Progenitor cell of endocrine pancreas (in vitro differentiated cells): Measurements from ENCODE around the gene PHKA2. TPM values are rescaled to one million over a fixed set of nuclear protein-coding genes. Genes with fewer than 3 reads are reported as not detected.

ENCODE experiments used
- DNase-seq: peaks from one replicate; pipeline ENCODE4 v3.0.0; 2021; ENCODE audit warnings: low spot score; ENCODE audit not compliant: unreplicated experiment
- H3K27ac Mint-ChIP-seq: 2 replicates; pipeline ENCODE4 v1.8.0; 2021; ENCODE audit warnings: mild to moderate bottlenecking, moderate library complexity, mixed read lengths
- H3K27me3 Mint-ChIP-seq: 2 replicates; pipeline ENCODE4 v1.8.0; 2021; ENCODE audit warnings: mixed read lengths
- H3K36me3 Mint-ChIP-seq: 2 replicates; pipeline ENCODE4 v1.8.0; 2022; ENCODE audit warnings: mixed read lengths; ENCODE audit not compliant: insufficient read depth
- H3K4me1 Mint-ChIP-seq: 2 replicates; pipeline ENCODE4 v1.8.0; 2021; ENCODE audit warnings: low read depth, mixed read lengths
- H3K4me3 Mint-ChIP-seq: 2 replicates; pipeline ENCODE4 v1.8.0; 2021; ENCODE audit warnings: low read depth, mild to moderate bottlenecking, moderate library complexity, mixed read lengths
- H3K9me3 Mint-ChIP-seq: 2 replicates; pipeline ENCODE4 v1.8.0; 2021; ENCODE audit warnings: low read depth, mixed read lengths
- total RNA-seq: library from RNA; stranded (reverse); gene quantifications from 2 replicates; pipeline ENCODE4 v1.2.1, GENCODE V29; 2021
- TF ChIP-seq, protein P1 (sequence below): fragments of 200-600 bp; sonication (generic); IDR thresholded peaks from one replicate; pipeline ENCODE4 v1.5.0; 2021; ENCODE audit warnings: antibody characterized with exemption, mild to moderate bottlenecking; ENCODE audit not compliant: unreplicated experiment

Gene PHKA2
- total RNA-seq, 1 donor from 2014 or later: 71.6 TPM

DNA sequence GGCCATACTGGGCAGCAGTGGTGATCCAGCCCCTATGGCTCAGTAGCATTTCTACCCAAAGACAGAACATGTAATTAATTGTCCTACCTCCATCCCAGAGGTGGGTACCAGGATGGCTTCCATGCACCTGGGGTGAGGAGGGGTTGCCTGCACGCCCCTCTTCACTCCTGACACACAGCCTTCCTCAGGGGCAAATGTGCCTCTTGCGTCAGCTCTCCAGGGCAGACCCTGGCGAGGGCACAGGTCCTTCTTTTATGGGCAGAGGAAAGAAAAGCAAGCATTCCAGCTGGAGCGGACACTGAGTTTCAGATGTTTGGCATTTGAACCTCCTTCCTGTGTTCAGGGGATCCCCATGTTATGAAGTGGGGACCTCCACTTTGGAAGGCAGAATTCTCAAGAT is 95.6 kb downstream of the PHKA2 start:
- H3K4me3 Mint-ChIP-seq: no peak overlapping the region
- peaks cover 13% of the 10 kb centered on the region for H3K4me1 Mint-ChIP-seq
- no peaks in the 10 kb centered on the region for H3K36me3 Mint-ChIP-seq
- H3K27me3 Mint-ChIP-seq: no peaks in the 10 kb centered on the region
- no peak overlapping the region for H3K27ac Mint-ChIP-seq
- DNase-seq: no peak
- no peaks in the 10 kb centered on the region for H3K9me3 Mint-ChIP-seq
- TF ChIP-seq, protein P1, sequence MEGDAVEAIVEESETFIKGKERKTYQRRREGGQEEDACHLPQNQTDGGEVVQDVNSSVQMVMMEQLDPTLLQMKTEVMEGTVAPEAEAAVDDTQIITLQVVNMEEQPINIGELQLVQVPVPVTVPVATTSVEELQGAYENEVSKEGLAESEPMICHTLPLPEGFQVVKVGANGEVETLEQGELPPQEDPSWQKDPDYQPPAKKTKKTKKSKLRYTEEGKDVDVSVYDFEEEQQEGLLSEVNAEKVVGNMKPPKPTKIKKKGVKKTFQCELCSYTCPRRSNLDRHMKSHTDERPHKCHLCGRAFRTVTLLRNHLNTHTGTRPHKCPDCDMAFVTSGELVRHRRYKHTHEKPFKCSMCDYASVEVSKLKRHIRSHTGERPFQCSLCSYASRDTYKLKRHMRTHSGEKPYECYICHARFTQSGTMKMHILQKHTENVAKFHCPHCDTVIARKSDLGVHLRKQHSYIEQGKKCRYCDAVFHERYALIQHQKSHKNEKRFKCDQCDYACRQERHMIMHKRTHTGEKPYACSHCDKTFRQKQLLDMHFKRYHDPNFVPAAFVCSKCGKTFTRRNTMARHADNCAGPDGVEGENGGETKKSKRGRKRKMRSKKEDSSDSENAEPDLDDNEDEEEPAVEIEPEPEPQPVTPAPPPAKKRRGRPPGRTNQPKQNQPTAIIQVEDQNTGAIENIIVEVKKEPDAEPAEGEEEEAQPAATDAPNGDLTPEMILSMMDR: no peak

DNA sequence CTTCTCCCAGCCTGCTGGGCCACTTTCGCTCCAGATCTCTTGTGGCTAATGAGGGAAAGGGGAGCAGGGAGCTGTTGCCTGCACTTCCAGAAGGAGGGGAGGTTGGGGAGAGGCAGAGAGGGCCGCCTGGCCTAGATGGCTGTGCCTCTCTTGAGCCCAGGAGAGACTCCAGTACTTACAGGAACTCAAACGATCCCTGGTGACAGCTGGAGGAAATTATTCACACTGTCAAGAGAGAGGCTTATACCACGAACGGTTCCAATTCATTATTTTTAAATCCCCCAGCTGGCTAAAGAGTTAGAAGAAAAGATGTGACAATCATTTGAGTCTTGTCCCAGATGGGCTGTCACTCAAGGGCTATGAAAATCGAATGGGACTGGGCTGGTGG is 96.1 kb downstream of the PHKA2 start:
- no peaks in the 10 kb centered on the region for H3K9me3 Mint-ChIP-seq
- no peaks in the 10 kb centered on the region for H3K27me3 Mint-ChIP-seq
- peaks cover 13% of the 10 kb centered on the region for H3K4me1 Mint-ChIP-seq
- no peak overlapping the region for H3K27ac Mint-ChIP-seq
- TF ChIP-seq, protein P1: no peak
- no peak overlapping the region for H3K4me3 Mint-ChIP-seq
- no peak for DNase-seq
- no peaks in the 10 kb centered on the region for H3K36me3 Mint-ChIP-seq

DNA sequence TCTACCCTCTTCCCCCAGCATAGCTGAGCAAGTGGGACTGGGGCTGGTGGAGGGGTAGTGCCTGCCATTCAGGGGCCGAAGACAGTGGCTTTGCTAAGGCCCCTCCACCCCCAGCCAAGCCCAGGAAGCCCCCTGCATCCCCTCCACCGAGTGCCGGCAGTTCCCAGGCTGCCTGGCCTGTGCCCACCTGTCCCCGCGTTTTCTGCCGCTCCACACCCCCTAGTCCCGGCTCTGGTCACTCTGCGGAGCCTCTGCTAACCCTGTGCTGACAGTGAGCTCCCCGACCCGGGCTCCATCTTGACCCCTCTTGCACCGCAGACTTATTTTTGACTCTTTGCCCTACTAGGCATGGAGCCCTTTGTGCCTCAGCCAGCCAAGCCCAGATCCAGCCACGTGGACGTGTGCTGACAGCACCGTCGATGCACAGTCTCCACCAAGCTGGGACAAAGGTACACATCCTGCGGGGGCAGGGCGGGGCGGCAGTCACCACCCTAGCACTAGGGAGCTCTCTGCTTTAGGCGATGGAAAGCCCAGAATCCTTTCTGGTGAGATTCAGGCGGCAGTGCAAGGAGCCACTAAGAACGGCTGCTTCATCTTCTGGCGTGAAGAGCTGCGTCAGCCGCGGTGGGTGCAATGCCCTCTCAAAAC is 96.6 kb downstream of the PHKA2 start:
- H3K9me3 Mint-ChIP-seq: peaks cover 2% of the 10 kb centered on the region
- H3K4me3 Mint-ChIP-seq: peak overlapping the region; percentile 71
- H3K36me3 Mint-ChIP-seq: no peaks in the 10 kb centered on the region
- H3K27ac Mint-ChIP-seq: peak overlapping the region; percentile 46
- no peaks in the 10 kb centered on the region for H3K27me3 Mint-ChIP-seq
- TF ChIP-seq, protein P1: no peak
- DNase-seq: no peak
- peaks cover 13% of the 10 kb centered on the region for H3K4me1 Mint-ChIP-seq

DNA sequence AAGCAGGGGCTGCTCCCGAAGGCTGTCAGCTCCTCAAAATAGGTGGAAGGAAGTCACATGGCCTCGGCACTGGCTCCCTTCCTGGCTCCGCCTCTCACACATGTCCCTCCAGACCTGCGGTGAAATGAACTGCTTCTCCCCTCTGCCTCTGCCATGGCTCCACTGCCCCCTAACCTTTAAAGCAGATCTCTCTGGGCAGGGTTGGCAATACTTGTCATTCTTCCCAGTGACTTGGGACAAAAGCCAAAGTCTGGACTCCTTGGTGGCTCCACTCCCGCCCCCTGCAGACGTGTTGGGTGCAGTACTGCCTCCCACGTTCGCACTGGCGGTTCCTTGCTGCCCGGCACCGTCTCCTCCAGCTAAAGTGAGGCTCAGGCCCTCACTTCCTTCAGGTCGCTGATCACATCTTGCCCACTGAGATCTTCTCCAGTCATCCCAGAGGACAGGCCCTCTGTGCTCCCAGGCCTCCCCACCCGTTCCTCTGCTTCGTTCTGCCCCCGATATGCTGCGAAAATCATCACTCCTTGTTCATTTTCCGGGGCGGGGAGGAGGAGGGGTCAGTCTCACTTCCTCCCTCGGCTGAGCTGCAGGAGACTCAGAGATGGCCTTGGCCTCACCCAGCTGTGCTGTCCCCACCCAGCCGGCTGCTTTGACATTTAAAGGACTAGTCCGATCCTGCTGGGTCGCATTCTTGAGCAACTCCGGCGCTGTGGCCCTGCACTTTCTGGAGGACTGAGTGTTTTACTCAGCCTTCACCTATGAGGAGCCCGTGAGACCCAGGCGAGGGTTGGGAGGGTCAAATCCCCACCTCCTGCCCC is 97.4 kb downstream of the PHKA2 start:
- H3K27me3 Mint-ChIP-seq: no peaks in the 10 kb centered on the region
- H3K27ac Mint-ChIP-seq: peak overlapping the region; percentile 46
- no peak for DNase-seq
- no peaks in the 10 kb centered on the region for H3K36me3 Mint-ChIP-seq
- TF ChIP-seq, protein P1: peak; percentile 53
- H3K9me3 Mint-ChIP-seq: peaks cover 4% of the 10 kb centered on the region
- peak overlapping the region; percentile 71 for H3K4me3 Mint-ChIP-seq
- peaks cover 13% of the 10 kb centered on the region for H3K4me1 Mint-ChIP-seq

DNA sequence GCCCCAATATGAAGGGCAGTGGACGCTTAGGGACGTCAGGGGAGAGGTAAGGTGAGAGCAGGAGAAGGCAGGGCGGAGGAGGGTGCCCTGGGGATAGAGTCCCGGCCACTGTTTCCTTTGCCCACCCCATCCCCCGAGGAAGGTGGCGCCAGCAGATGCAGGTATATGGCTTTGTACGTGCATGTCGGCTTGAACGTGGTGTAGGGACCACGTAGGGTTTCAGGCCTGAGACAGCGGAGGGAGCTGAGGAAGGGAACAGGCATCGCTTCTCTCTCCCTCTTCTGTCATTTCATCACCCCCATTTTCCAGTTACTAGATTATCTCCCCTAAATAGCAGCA is 97.9 kb downstream of the PHKA2 start:
- DNase-seq: no peak
- Mint-ChIP-seq H3K27ac (peak overlapping the region; percentile 46), H3K4me1 (peaks cover 13% of the 10 kb centered on the region), H3K4me3 (peak overlapping the region; percentile 71), H3K9me3 (peaks cover 5% of the 10 kb centered on the region), H3K36me3 (no peaks in the 10 kb centered on the region), H3K27me3 (no peaks in the 10 kb centered on the region)
- TF ChIP-seq, protein P1: no peak
